Loucy (cell line): ENCODE data around the gene NRXN3.

Source experiments
- CTCF ChIP-seq: fragments of 200-600 bp; sonication (generic); conservative IDR thresholded peaks from 2 replicates; pipeline ENCODE4 v1.5.1; 2014; ENCODE audit warnings: mild to moderate bottlenecking, antibody characterized with exemption, low read length
- EZH2phosphoT487 ChIP-seq: fragments of 200-600 bp; IDR thresholded peaks from 2 replicates; pipeline ENCODE4 v1.6.1; 2018; ENCODE audit warnings: antibody characterized with exemption, mild to moderate bottlenecking, moderate library complexity, borderline replicate concordance

GRCh38 chr14:79542121-79542520 lies 1371.9 kb downstream of the NRXN3 start:
- no peak for TF ChIP-seq CTCF
- TF ChIP-seq EZH2phosphoT487: no peak
